ENCODE results near the gene ORMDL3. TPM values are rescaled to one million over a fixed set of nuclear protein-coding genes. Genes with fewer than 3 reads are reported as not detected.
"Not testable (repeated sequence)": the region's sequence is repeated elsewhere in the genome, so short reads cannot be mapped to it uniquely, and the experiment has no call there.

The ORMDL3 gene
- polyA plus RNA-seq, 1 donor = 38.4 TPM

- no peak for DNase-seq
Measured at GRCh38 chr17:39923836-39924690, 3.3 kb downstream of the ORMDL3 start.

- DNase-seq = no peak
Measured at GRCh38 chr17:39923230-39923629, 4.2 kb downstream of the ORMDL3 start.

GRCh38 chr17:39922006-39922405 is 5.4 kb downstream of the ORMDL3 start:
- DNase-seq = no peak

GRCh38 chr17:39921323-39921722 is 6.1 kb downstream of the ORMDL3 start:
- DNase-seq = no peak

GRCh38 chr17:39920218-39921210 is 6.9 kb downstream of the ORMDL3 start:
- DNase-seq = no peak

- DNase-seq = no peak
Measured at GRCh38 chr17:39919087-39919683, 8.2 kb downstream of the ORMDL3 start.

GRCh38 chr17:39916918-39917317 is 10.5 kb downstream of the ORMDL3 start:
- DNase-seq = no peak

- DNase-seq = no peak
Measured at GRCh38 chr17:39915559-39915958, 11.8 kb downstream of the ORMDL3 start.

- DNase-seq = no peak
Measured at GRCh38 chr17:39913989-39914388, 13.4 kb downstream of the ORMDL3 start.

GRCh38 chr17:39908789-39909352 is 18.5 kb downstream of the ORMDL3 start:
- no peak for DNase-seq

- no peak for DNase-seq
Measured at GRCh38 chr17:39904990-39905288, 22.5 kb downstream of the ORMDL3 start.

GRCh38 chr17:39903158-39903884 is 24.1 kb downstream of the ORMDL3 start:
- no peak for DNase-seq

- DNase-seq = not testable (repeated sequence)
Measured at GRCh38 chr17:39902027-39902426, 25.4 kb downstream of the ORMDL3 start.

GRCh38 chr17:39899215-39899614 is 28.2 kb downstream of the ORMDL3 start:
- no peak for DNase-seq

- DNase-seq = no peak
Measured at GRCh38 chr17:39898088-39898487, 29.3 kb downstream of the ORMDL3 start.

GRCh38 chr17:39894681-39895376 is 32.6 kb downstream of the ORMDL3 start:
- DNase-seq = no peak

GRCh38 chr17:39889200-39889599 is 38.2 kb downstream of the ORMDL3 start:
- DNase-seq = no peak

GRCh38 chr17:39887078-39887477 is 40.3 kb downstream of the ORMDL3 start:
- DNase-seq = no peak

- DNase-seq = not testable (repeated sequence)
Measured at GRCh38 chr17:39886102-39886501, 41.3 kb downstream of the ORMDL3 start.

GRCh38 chr17:39872751-39873150 is 54.6 kb downstream of the ORMDL3 start:
- no peak for DNase-seq

- DNase-seq = no peak
Measured at GRCh38 chr17:39871801-39872200, 55.6 kb downstream of the ORMDL3 start.

Measured in hindlimb muscle (tissue), 1 donor.